SU-DHL-6 (cell line): ENCODE results near the gene CCDC8.

Source experiments
- H2AFZ ChIP-seq: fragments of 200-600 bp; sonication (generic); 2 replicates; pipeline ENCODE4 v1.6.1; 2014; ENCODE audit warnings: low read depth, mild to moderate bottlenecking, moderate library complexity, mixed read lengths, antibody characterized with exemption, low read length; ENCODE audit not compliant: severe bottlenecking
- H3F3A ChIP-seq: fragments of 200-600 bp; shearing (Covaris generic); 2 replicates; pipeline ENCODE4 v1.6.0; 2016; ENCODE audit warnings: antibody characterized with exemption, mild to moderate bottlenecking; ENCODE audit not compliant: insufficient read depth
- H3K27ac ChIP-seq: fragments of 200-600 bp; sonication (generic); 2 replicates; pipeline ENCODE4 v1.5.1; 2016; ENCODE audit warnings: low read depth, mild to moderate bottlenecking, low read length, moderate library complexity, mixed read lengths
- H3K27me3 ChIP-seq: fragments of 200-600 bp; sonication (generic), shearing (Covaris generic); 2 replicates; pipeline ENCODE4 v1.6.0; 2014; ENCODE audit warnings: mild to moderate bottlenecking, low read length
- H3K36me3 ChIP-seq: fragments of 200-600 bp; sonication (generic); 2 replicates; pipeline ENCODE4 v1.6.1; 2014; ENCODE audit warnings: mild to moderate bottlenecking, low read length, mixed read lengths
- H3K4me2 ChIP-seq: fragments of 300-600, 200-600 bp; shearing (Covaris generic), sonication (generic); 2 replicates; pipeline ENCODE4 v1.6.0; 2014; ENCODE audit warnings: low read length, low read depth, mild to moderate bottlenecking; ENCODE audit not compliant: poor library complexity, severe bottlenecking
- H3K4me3 ChIP-seq: fragments of 200-600 bp; sonication (generic); 2 replicates; pipeline ENCODE4 v1.5.1; 2014; ENCODE audit warnings: antibody characterized with exemption, low read length, mild to moderate bottlenecking, mixed read lengths; ENCODE audit not compliant: insufficient read depth, poor library complexity, severe bottlenecking
- H3K79me2 ChIP-seq: fragments of 200-600 bp; sonication (generic); 2 replicates; pipeline ENCODE4 v1.6.1; 2014; ENCODE audit warnings: mild to moderate bottlenecking, low read length, moderate library complexity; ENCODE audit not compliant: insufficient read depth
- H3K9ac ChIP-seq: fragments of 200-600 bp; sonication (generic); 2 replicates; pipeline ENCODE4 v1.7.0; 2014; ENCODE audit warnings: mild to moderate bottlenecking, low read length
- H3K9me2 ChIP-seq: fragments of 200-600 bp; sonication (generic); replicated peaks from 2 replicates; pipeline ENCODE4 v1.6.1; 2014; ENCODE audit warnings: low read length; ENCODE audit not compliant: insufficient read depth
- H3K9me3 ChIP-seq: fragments of 200-600 bp; sonication (generic); 2 replicates; pipeline ENCODE4 v1.6.1; 2014; ENCODE audit warnings: low read length, mixed read lengths; ENCODE audit not compliant: insufficient read depth
- H4K20me1 ChIP-seq: fragments of 200-600 bp; sonication (generic); 2 replicates; pipeline ENCODE4 v1.6.1; 2014; ENCODE audit warnings: low read depth, mild to moderate bottlenecking, antibody characterized with exemption, low read length, moderate library complexity, mixed read lengths
- CTCF ChIP-seq: fragments of 200-600 bp; sonication (generic); IDR thresholded peaks from one replicate; pipeline ENCODE4 v1.5.1; 2017; ENCODE audit warnings: antibody characterized with exemption, mild to moderate bottlenecking, low read length, moderate library complexity; ENCODE audit not compliant: insufficient read depth, poor library complexity, severe bottlenecking
- EZH2phosphoT487 ChIP-seq: fragments of 200-600 bp; sonication (generic), shearing (Covaris generic); conservative IDR thresholded peaks from 2 replicates; pipeline ENCODE4 v1.6.1; 2018; ENCODE audit warnings: mild to moderate bottlenecking, antibody characterized with exemption, low read length, moderate library complexity, mixed read lengths

The CCDC8 gene

GRCh38 chr19:46364359-46364758 lies 49.0 kb downstream of the CCDC8 start:
- peaks cover 11% of the 10 kb centered on the region; the same call in 1 of the 2 replicates for H3K36me3 ChIP-seq
- H2AFZ ChIP-seq = no peak overlapping the region
- H3K9me2 ChIP-seq = no peaks in the 10 kb centered on the region
- H3K9ac ChIP-seq = no peak overlapping the region
- no peak overlapping the region for H3K4me3 ChIP-seq
- no peak overlapping the region for H3K4me2 ChIP-seq
- TF ChIP-seq EZH2phosphoT487 = no peak
- no peak for TF ChIP-seq CTCF
- no peaks in the 10 kb centered on the region for H4K20me1 ChIP-seq
- H3K79me2 ChIP-seq = peaks cover 65% of the 10 kb centered on the region
- no peak overlapping the region for H3K27ac ChIP-seq
- H3K9me3 ChIP-seq = no peaks in the 10 kb centered on the region
- no peaks in the 10 kb centered on the region for H3K27me3 ChIP-seq
- peaks cover 9% of the 10 kb centered on the region; the same call in 1 of the 2 replicates for H3F3A ChIP-seq

- H3K36me3 ChIP-seq = peaks cover 15% of the 10 kb centered on the region; the same call in 1 of the 2 replicates
- no peaks in the 10 kb centered on the region for H3K9me2 ChIP-seq
- H4K20me1 ChIP-seq = peaks cover 4% of the 10 kb centered on the region; the same call in 1 of the 2 replicates
- peaks cover 9% of the 10 kb centered on the region; the same call in 1 of the 2 replicates for H3F3A ChIP-seq
- H3K27ac ChIP-seq = no peak overlapping the region
- H3K9me3 ChIP-seq = no peaks in the 10 kb centered on the region
- no peak overlapping the region for H3K4me3 ChIP-seq
- H2AFZ ChIP-seq = no peak overlapping the region
- H3K79me2 ChIP-seq = peaks cover 74% of the 10 kb centered on the region
- TF ChIP-seq EZH2phosphoT487 (no peak), CTCF (no peak)
- H3K4me2 ChIP-seq = no peak overlapping the region
- no peak overlapping the region for H3K9ac ChIP-seq
- no peaks in the 10 kb centered on the region for H3K27me3 ChIP-seq
Observed at GRCh38 chr19:46361915-46362314, 51.4 kb downstream of the CCDC8 start.
